Prostate gland (tissue), 2 donors: ENCODE results near the gene GPC2.

ENCODE experiments used
- POLR2A ChIP-seq: fragments of 450-650 bp; IDR thresholded peaks from one replicate; pipeline ENCODE4 v1.6.1; 2016; ENCODE audit warnings: antibody characterized with exemption, mild to moderate bottlenecking
- POLR2AphosphoS5 ChIP-seq: sonication (generic); formaldehyde crosslinking; IDR thresholded peaks from one replicate; pipeline ENCODE4 v1.6.1; 2017; ENCODE audit warnings: antibody characterized with exemption
- TF ChIP-seq, protein P1 (sequence below), 4 experiments: fragments of 200-600 bp in 2 of 4; fragments of 450-650 bp in 2 of 4; sonication (generic) in 2 of 4; IDR thresholded peaks; 1 replicate in 3 of 4; 2 replicates in 1 of 4; pipeline ENCODE4 v1.5.1; 2016 to 2019; ENCODE audit warnings: antibody characterized with exemption in 4 of 4, mild to moderate bottlenecking in 2 of 4, moderate library complexity in 2 of 4

DNA sequence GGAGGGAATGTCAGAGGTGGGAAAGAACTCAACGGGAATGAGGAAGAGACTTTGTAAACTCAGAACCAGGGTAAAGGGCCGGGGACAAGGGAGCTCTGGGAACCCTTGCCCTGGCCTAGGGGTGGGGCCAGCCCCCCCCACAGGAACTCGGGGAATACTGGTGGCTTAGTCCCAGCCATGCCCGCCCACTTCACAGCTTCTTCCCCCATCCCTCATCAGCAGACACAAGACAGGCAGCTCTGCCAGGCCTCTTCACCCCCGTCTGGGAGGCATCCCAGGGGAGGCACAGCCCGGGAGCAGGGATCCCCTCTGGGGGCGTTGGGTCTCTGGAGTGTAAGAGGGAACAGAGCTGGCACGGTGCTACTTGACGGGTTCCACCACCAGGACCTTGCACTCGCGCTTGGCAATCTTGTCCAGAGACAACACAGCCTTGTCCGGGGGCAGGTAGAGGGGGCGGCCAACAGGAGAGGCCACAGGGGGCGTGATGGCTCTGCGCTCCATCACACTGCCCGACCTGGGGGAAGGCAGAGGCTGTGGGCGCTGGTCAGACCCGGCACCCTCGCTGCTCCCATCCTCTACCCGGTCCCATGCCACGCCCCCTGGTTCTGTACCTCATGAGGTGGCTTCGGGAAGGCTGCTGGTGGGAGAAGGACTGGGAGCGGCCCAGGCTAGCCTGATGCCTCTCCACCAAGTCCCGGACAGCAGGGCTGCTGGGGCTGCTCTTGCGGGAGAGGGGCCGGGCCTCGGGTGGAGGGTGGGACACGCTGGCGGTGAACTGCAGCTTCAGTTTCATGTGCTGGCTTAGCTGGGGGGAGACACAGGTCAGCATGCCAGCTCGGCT, 22.3 kb downstream of the GPC2 start:
- TF ChIP-seq POLR2AphosphoS5 (no peak), POLR2A (no peak)
- TF ChIP-seq, protein P1, sequence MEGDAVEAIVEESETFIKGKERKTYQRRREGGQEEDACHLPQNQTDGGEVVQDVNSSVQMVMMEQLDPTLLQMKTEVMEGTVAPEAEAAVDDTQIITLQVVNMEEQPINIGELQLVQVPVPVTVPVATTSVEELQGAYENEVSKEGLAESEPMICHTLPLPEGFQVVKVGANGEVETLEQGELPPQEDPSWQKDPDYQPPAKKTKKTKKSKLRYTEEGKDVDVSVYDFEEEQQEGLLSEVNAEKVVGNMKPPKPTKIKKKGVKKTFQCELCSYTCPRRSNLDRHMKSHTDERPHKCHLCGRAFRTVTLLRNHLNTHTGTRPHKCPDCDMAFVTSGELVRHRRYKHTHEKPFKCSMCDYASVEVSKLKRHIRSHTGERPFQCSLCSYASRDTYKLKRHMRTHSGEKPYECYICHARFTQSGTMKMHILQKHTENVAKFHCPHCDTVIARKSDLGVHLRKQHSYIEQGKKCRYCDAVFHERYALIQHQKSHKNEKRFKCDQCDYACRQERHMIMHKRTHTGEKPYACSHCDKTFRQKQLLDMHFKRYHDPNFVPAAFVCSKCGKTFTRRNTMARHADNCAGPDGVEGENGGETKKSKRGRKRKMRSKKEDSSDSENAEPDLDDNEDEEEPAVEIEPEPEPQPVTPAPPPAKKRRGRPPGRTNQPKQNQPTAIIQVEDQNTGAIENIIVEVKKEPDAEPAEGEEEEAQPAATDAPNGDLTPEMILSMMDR (IDR thresholded peaks at IDR 0.05): no peak
